ENCODE measurements around the gene COX7A1.
"Not testable (repeated sequence)": the region's sequence is repeated elsewhere in the genome, so short reads cannot be mapped to it uniquely, and the experiment has no call there.

The COX7A1 gene

DNA sequence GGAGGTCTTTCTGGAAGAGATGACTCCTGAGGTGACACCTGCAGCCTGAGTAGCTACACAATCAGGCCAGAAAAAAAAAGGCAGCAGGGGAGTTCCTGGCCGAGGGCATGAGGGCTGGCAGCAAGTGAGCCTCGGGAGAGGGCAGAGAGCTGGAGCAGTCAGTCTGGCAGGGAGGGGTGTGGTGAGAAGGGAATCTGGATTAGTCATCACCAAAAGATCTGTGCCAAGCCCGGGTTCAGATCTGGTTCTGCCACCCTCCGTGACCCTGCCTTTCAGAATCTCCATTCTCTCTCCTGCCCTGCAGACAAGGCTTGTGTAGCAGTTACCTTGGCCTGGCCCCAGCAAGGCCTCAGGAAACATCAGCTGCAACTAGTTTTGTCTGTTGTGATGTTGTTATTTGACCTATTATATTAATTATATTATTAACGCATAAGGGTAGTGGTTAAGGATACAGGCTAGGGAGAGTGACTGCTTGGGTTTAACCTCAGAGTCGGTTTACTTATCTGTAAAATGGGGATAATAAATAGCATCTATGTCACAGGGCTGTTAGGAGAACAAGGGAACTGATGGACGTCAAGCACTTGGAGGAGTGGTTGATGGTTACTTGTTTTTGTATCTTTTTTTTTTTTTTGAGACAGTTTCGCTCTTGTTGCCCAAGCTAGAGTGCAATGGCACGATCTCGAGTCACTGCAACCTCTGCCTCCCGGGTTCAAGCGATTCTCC lies 15.1 kb downstream of the COX7A1 start:
- TF ChIP-seq, protein P1, sequence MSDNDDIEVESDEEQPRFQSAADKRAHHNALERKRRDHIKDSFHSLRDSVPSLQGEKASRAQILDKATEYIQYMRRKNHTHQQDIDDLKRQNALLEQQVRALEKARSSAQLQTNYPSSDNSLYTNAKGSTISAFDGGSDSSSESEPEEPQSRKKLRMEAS (IDR thresholded peaks at IDR 0.05; ENCODE audit: low read depth, low read length): no peak
- TF ChIP-seq MYC (IDR thresholded peaks at IDR 0.05; ENCODE audit: low read depth, low read length) (no peak), POLR2A (IDR thresholded peaks at IDR 0.05; ENCODE audit: extremely low read depth, insufficient read length) (no peak)
- TF ChIP-seq, protein P2, sequence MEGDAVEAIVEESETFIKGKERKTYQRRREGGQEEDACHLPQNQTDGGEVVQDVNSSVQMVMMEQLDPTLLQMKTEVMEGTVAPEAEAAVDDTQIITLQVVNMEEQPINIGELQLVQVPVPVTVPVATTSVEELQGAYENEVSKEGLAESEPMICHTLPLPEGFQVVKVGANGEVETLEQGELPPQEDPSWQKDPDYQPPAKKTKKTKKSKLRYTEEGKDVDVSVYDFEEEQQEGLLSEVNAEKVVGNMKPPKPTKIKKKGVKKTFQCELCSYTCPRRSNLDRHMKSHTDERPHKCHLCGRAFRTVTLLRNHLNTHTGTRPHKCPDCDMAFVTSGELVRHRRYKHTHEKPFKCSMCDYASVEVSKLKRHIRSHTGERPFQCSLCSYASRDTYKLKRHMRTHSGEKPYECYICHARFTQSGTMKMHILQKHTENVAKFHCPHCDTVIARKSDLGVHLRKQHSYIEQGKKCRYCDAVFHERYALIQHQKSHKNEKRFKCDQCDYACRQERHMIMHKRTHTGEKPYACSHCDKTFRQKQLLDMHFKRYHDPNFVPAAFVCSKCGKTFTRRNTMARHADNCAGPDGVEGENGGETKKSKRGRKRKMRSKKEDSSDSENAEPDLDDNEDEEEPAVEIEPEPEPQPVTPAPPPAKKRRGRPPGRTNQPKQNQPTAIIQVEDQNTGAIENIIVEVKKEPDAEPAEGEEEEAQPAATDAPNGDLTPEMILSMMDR (IDR thresholded peaks at IDR 0.05; ENCODE audit: low read depth, low read length): no peak
- DNase-seq (ENCODE audit: low read depth): no peak
- no peak overlapping the region for H3K4me3 ChIP-seq (ENCODE audit: low read depth, low read length)

- H3K4me3 ChIP-seq (ENCODE audit: low read depth, low read length); DNase-seq (ENCODE audit: low read depth): not testable (repeated sequence)
Observed at GRCh38 chr19:36134867-36135266, 17.4 kb downstream of the COX7A1 start.

- H3K4me3 ChIP-seq (ENCODE audit: low read depth, low read length); DNase-seq (ENCODE audit: low read depth): not testable (repeated sequence)
Observed at GRCh38 chr19:36131221-36131620, 21.0 kb downstream of the COX7A1 start.

DNA sequence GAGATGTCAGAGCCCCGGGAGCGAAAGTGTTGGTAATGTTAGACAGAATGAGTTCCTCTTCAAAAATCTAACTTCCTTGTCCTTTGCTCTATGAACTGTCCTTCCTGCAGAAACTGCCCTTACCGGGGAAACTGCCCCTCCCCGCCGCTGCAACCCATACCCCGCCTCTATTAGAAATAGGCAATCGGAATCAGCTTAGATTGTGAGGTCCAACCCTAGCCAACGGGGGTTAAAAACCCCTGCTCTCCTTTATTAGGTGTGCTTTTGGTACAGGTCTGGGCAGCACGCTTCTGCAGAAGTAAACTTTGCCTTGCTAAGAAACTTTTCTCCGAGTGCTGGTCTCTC lies 23.9 kb downstream of the COX7A1 start:
- TF ChIP-seq, protein P2 (IDR thresholded peaks at IDR 0.05; ENCODE audit: low read depth, low read length): no peak
- no peak for TF ChIP-seq POLR2A (IDR thresholded peaks at IDR 0.05; ENCODE audit: extremely low read depth, insufficient read length)
- no peak for TF ChIP-seq MYC (IDR thresholded peaks at IDR 0.05; ENCODE audit: low read depth, low read length)
- TF ChIP-seq, protein P1 (IDR thresholded peaks at IDR 0.05; ENCODE audit: low read depth, low read length): no peak
- H3K4me3 ChIP-seq (ENCODE audit: low read depth, low read length): peak overlapping the region; percentile 60
- DNase-seq (ENCODE audit: low read depth): peak; percentile 66

DNA sequence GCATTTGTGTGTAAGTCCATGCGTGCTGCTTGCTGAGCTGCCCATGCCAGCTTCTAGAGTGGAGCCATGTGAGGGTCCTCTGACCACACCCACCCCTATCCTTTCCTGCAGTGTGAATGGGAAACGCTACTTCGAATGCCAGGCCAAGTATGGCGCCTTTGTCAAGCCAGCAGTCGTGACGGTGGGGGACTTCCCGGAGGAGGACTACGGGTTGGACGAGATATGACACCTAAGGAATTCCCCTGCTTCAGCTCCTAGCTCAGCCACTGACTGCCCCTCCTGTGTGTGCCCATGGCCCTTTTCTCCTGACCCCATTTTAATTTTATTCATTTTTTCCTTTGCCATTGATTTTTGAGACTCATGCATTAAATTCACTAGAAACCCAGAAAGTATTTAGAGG lies 26.7 kb downstream of the COX7A1 start:
- no peak for TF ChIP-seq POLR2A (IDR thresholded peaks at IDR 0.05; ENCODE audit: extremely low read depth, insufficient read length)
- TF ChIP-seq, protein P2 (IDR thresholded peaks at IDR 0.05; ENCODE audit: low read depth, low read length): no peak
- no peak for TF ChIP-seq MYC (IDR thresholded peaks at IDR 0.05; ENCODE audit: low read depth, low read length)
- no peak overlapping the region for H3K4me3 ChIP-seq (ENCODE audit: low read depth, low read length)
- no peak for DNase-seq (ENCODE audit: low read depth)

- H3K4me3 ChIP-seq (ENCODE audit: low read depth, low read length): no peak overlapping the region
- no peak for DNase-seq (ENCODE audit: low read depth)
- TF ChIP-seq, protein P2 (IDR thresholded peaks at IDR 0.05; ENCODE audit: low read depth, low read length): no peak
- TF ChIP-seq POLR2A (IDR thresholded peaks at IDR 0.05; ENCODE audit: extremely low read depth, insufficient read length): no peak
- TF ChIP-seq, protein P1 (IDR thresholded peaks at IDR 0.05; ENCODE audit: low read depth, low read length): no peak
- no peak for TF ChIP-seq MYC (IDR thresholded peaks at IDR 0.05; ENCODE audit: low read depth, low read length)
Observed at GRCh38 chr19:36121486-36122124, 30.6 kb downstream of the COX7A1 start.

DNA sequence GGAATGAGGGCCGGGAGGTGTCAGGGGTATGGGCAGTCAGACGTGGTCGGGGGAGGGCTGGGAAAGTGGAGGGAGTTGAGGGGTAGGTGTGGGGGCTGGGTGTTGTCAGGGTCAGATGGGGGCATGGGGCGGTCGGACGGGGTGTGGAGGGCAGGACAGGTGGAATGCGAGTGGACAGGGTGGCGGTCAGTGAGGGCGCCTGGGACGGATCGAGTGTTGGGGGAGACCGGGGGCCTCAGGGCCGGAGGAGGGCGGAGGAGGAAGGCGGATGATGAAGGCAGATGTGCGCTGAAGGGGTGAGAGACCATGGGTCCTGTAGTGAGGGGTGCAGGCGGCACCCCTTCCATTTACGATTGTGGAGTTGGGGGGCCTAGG lies 31.3 kb downstream of the COX7A1 start:
- TF ChIP-seq, protein P1 (IDR thresholded peaks at IDR 0.05; ENCODE audit: low read depth, low read length): no peak
- TF ChIP-seq, protein P2 (IDR thresholded peaks at IDR 0.05; ENCODE audit: low read depth, low read length): no peak
- no peak for TF ChIP-seq POLR2A (IDR thresholded peaks at IDR 0.05; ENCODE audit: extremely low read depth, insufficient read length)
- TF ChIP-seq MYC (IDR thresholded peaks at IDR 0.05; ENCODE audit: low read depth, low read length): no peak
- no peak for DNase-seq (ENCODE audit: low read depth)
- no peak overlapping the region for H3K4me3 ChIP-seq (ENCODE audit: low read depth, low read length)
